K562 (cell line): ENCODE data around the gene MRPS6. TPM values are rescaled to one million over a fixed set of nuclear protein-coding genes. Genes with fewer than 3 reads are reported as not detected.

Experiments used
- ATAC-seq: fragments of 200-7000 bp; cut with Tn5 transposase; 3 replicates; pipeline ENCODE4 v1.9.1; 2020; ENCODE audit warnings: moderate library complexity
- BruUV-seq: library from RNA; stranded (reverse); fragments of 400-500 nt; replicated peaks from 2 replicates; lab custom pipeline; 2021; lab: Mats Ljungman, UMichigan
- CTCF ChIA-PET: fragments of 300-600 bp; formaldehyde crosslinking; extraction: SDS; loops from one replicate; lab custom pipeline; 2021; ENCODE audit warnings: low intra/inter-chr PET ratio; lab: Yijun Ruan, JAX
- POLR2A ChIA-PET: fragments of 300-600, 350-650 bp; sonication (Branson Sonifier 250); formaldehyde crosslinking; extraction: SDS; loops from one replicate; lab custom pipeline; 2021; ENCODE audit warnings: antibody characterized with exemption, inconsistent platforms; lab: Yijun Ruan, JAX
- DNase-seq, 4 experiments: peaks; one replicate each; pipeline versions ENCODE4 v3.0.0 to v3.0.0-alpha.2; 2011 to 2018; ENCODE audit warnings: low spot score in 3 of 4, mixed read lengths in 3 of 4; ENCODE audit errors: extremely low read depth in 1 of 4
- FAIRE-seq: peaks from 2 replicates; lab custom pipeline; 2011; peaks lifted over from hg19 to GRCh38; lab: Jason Lieb, UNC
- H2AFZ ChIP-seq: 2 replicates; pipeline ENCODE4 v1.6.0; 2011; ENCODE audit warnings: low read depth, low read length, control low read depth, inconsistent platforms
- H3K27ac ChIP-seq: fragments of 200-600 bp; 3 replicates; pipeline ENCODE4 v1.8.0; 2011; ENCODE audit warnings: low read depth, mild to moderate bottlenecking, control low read depth, inconsistent platforms, low read length, moderate library complexity, mixed read lengths; ENCODE audit errors: extremely low read depth
- H3K27me3 ChIP-seq, 2 experiments: fragments of 300-600 bp in 1 of 2; 2 replicates in 1 of 2; 3 replicates in 1 of 2; pipeline versions ENCODE4 v1.6.0 to v1.8.0; 2011; ENCODE audit warnings: inconsistent platforms in 2 of 2, low read length in 2 of 2, mild to moderate bottlenecking in 1 of 2, mixed read lengths in 1 of 2, moderate library complexity in 1 of 2; ENCODE audit not compliant: control insufficient read depth in 2 of 2, insufficient read depth in 2 of 2
- H3K36me3 ChIP-seq: fragments of 300-600 bp; 3 replicates; pipeline ENCODE4 v1.8.0; 2011; ENCODE audit warnings: mild to moderate bottlenecking, low read length, inconsistent platforms; ENCODE audit not compliant: control insufficient read depth, insufficient read depth
- H3K4me1 ChIP-seq, 2 experiments: fragments of 200-600 bp in 1 of 2; replicated peaks in 1 of 2; 2 replicates in 1 of 2; 3 replicates in 1 of 2; pipeline versions ENCODE4 v1.5.1 to v1.8.0; 2011; ENCODE audit warnings: inconsistent platforms in 2 of 2, low read length in 2 of 2, mild to moderate bottlenecking in 1 of 2, mixed read lengths in 1 of 2, moderate library complexity in 1 of 2; ENCODE audit not compliant: control insufficient read depth in 2 of 2, insufficient read depth in 2 of 2
- H3K4me2 ChIP-seq: 2 replicates; pipeline ENCODE4 v1.6.1; 2011; ENCODE audit warnings: low read length, control low read depth, inconsistent platforms, mixed read lengths; ENCODE audit not compliant: insufficient read depth
- H3K4me3 ChIP-seq: fragments of 200-600 bp; sonication (generic), shearing (Covaris generic); 2 replicates; pipeline ENCODE4 v1.5.1; 2016; ENCODE audit warnings: control low read depth, inconsistent platforms
- H3K79me2 ChIP-seq: fragments of 200-600 bp; 3 replicates; pipeline ENCODE4 v1.8.0; 2011; ENCODE audit warnings: low read length, inconsistent platforms; ENCODE audit not compliant: control insufficient read depth, insufficient read depth
- H3K9ac ChIP-seq, 2 experiments: 2 replicates each; pipeline versions ENCODE4 v1.6.0 to v1.6.1; 2011; ENCODE audit warnings: low read depth in 2 of 2, low read length in 2 of 2, control low read depth in 1 of 2, inconsistent platforms in 1 of 2, mild to moderate bottlenecking in 1 of 2, mixed read lengths in 1 of 2; ENCODE audit not compliant: insufficient read depth in 1 of 2
- H3K9me1 ChIP-seq: one replicate; pipeline ENCODE4 v1.6.0; 2011; ENCODE audit warnings: inconsistent platforms, mild to moderate bottlenecking, low read length, moderate library complexity; ENCODE audit not compliant: control insufficient read depth, insufficient read depth
- H3K9me3 ChIP-seq: replicated peaks from 2 replicates; pipeline ENCODE4 v1.5.1; 2011; ENCODE audit warnings: low read depth, low read length, inconsistent platforms; ENCODE audit not compliant: control insufficient read depth, insufficient read depth
- H4K20me1 ChIP-seq: replicated peaks from 2 replicates; pipeline ENCODE4 v1.6.1; 2011; ENCODE audit warnings: low read length, inconsistent platforms, mixed read lengths; ENCODE audit not compliant: control insufficient read depth, insufficient read depth
- FOXP1 ChIP-seq: sonication (generic); formaldehyde crosslinking; IDR thresholded peaks from 2 replicates; pipeline ENCODE4 v1.8.0; 2022; ENCODE audit warnings: mild to moderate bottlenecking, missing genetic modification reagents
- KLF10 ChIP-seq: fragments of 250-450 bp; sonication (Bioruptor Pico); IDR thresholded peaks from 2 replicates; pipeline ENCODE4 v1.6.1; 2021; ENCODE audit warnings: matching md5 sums
- WGBS: fragments of 100-300 bp; shearing (Covaris generic); methylation state at CpG from one replicate; pipeline ENCODE4 v1.1.6; 2016; ENCODE audit warnings: low coverage, mixed read lengths; ENCODE audit not compliant: insufficient coverage; ENCODE audit errors: missing lambda C conversion rate; 5-methylcytosine and 5-hydroxymethylcytosine counted together
- in situ Hi-C: fragments of 300-500 bp; cut with MboI; formaldehyde crosslinking; loops from 4 replicates; pipeline ENCODE4 v1.15.0; 2018; ENCODE audit warnings: inconsistent platforms, mixed read lengths
- intact Hi-C: fragments of 100-400 bp; cut with micrococcal nuclease; formaldehyde crosslinking; loops from 2 replicates; pipeline ENCODE4 v1.14.2; 2022
- polyA plus RNA-seq, 8 experiments: library from polyadenylated mRNA; depleted of rRNA in 4 of 8; stranded (reverse) in 5 of 8; unstranded in 3 of 8; fragments of >200 nt; fragmentation: Nextera tagmentation in 2 of 8; fragmentation: Illumina TruSeq in 1 of 8; extraction: Ambion mirVana in 2 of 8; extraction: Trizol in 1 of 8; gene quantifications; 2 replicates each; pipeline versions ENCODE4 v1.2.1 to v1.2.3, GENCODE V29; 2011 to 2014; ENCODE audit warnings: inconsistent platforms in 1 of 8, missing spikeins in 1 of 8
- total RNA-seq, 7 experiments: library from RNA; depleted of rRNA in 6 of 7; stranded (reverse); fragments of >200 nt in 6 of 7; fragmentation: Illumina TruSeq in 2 of 7; extraction: Trizol in 2 of 7; gene quantifications; 2 replicates each; pipeline versions ENCODE4 v1.2.1 to v1.2.3, GENCODE V29; 2011 to 2021; ENCODE audit warnings: low replicate concordance in 1 of 7
- TF ChIP-seq, protein P1 (sequence below): fragments of 450-650 bp; IDR thresholded peaks from 2 replicates; pipeline ENCODE4 v1.6.1; 2017; ENCODE audit warnings: antibody characterized with exemption, mild to moderate bottlenecking

MRPS6 gene
- total and polyA plus RNA-seq, 9 of the 15 experiments (the other 6 are each of a cell fraction or from before 2014, with no cell fraction given) = 26.1 to 72.0 (median 39.3) TPM

- no peak overlapping the region for H3K4me2 ChIP-seq
- H3K9ac ChIP-seq = no peak overlapping the region
- H3K36me3 ChIP-seq = peaks cover 39% of the 10 kb centered on the region
- TF ChIP-seq, protein P1, sequence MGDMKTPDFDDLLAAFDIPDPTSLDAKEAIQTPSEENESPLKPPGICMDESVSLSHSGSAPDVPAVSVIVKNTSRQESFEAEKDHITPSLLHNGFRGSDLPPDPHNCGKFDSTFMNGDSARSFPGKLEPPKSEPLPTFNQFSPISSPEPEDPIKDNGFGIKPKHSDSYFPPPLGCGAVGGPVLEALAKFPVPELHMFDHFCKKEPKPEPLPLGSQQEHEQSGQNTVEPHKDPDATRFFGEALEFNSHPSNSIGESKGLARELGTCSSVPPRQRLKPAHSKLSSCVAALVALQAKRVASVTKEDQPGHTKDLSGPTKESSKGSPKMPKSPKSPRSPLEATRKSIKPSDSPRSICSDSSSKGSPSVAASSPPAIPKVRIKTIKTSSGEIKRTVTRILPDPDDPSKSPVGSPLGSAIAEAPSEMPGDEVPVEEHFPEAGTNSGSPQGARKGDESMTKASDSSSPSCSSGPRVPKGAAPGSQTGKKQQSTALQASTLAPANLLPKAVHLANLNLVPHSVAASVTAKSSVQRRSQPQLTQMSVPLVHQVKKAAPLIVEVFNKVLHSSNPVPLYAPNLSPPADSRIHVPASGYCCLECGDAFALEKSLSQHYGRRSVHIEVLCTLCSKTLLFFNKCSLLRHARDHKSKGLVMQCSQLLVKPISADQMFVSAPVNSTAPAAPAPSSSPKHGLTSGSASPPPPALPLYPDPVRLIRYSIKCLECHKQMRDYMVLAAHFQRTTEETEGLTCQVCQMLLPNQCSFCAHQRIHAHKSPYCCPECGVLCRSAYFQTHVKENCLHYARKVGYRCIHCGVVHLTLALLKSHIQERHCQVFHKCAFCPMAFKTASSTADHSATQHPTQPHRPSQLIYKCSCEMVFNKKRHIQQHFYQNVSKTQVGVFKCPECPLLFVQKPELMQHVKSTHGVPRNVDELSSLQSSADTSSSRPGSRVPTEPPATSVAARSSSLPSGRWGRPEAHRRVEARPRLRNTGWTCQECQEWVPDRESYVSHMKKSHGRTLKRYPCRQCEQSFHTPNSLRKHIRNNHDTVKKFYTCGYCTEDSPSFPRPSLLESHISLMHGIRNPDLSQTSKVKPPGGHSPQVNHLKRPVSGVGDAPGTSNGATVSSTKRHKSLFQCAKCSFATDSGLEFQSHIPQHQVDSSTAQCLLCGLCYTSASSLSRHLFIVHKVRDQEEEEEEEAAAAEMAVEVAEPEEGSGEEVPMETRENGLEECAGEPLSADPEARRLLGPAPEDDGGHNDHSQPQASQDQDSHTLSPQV = no peak
- TF ChIP-seq KLF10 (CRISPR knock-in tag) (no peak), FOXP1 (CRISPR knock-in tag) (no peak)
- in situ Hi-C loops = loop anchor here (10.0 kb wide), 1 partner anchor 176 kb away; no protein-coding TSS in a partner anchor
- H3K27ac ChIP-seq = no peak overlapping the region
- DNase-seq (no peak), FAIRE-seq (no peak), ATAC-seq (no peak)
- CTCF ChIA-PET = interaction anchor here (0.6 kb wide), 1 partner anchor 870 kb away, joined by 3 read pairs; no protein-coding TSS in a partner anchor
- intact Hi-C loops = no loop called here
- no peaks in the 10 kb centered on the region for H3K9me1 ChIP-seq
- no peaks in the 10 kb centered on the region for H3K9me3 ChIP-seq
- H4K20me1 ChIP-seq = no peaks in the 10 kb centered on the region
- no peaks in the 10 kb centered on the region for H3K27me3 ChIP-seq
- no peak overlapping the region for H2AFZ ChIP-seq
- POLR2A ChIA-PET = interaction anchor here (0.8 to 3.2 kb wide), 6 partner anchors 9 to 24 kb away, joined by 4 to 14 read pairs (median 6); no protein-coding TSS in a partner anchor
- BruUV-seq = no TSS peak
- H3K4me1 ChIP-seq = peaks cover 0 to 2% of the 10 kb centered on the region in 2 experiments; a peak in 2 of 5 replicates
- H3K4me3 ChIP-seq = no peak overlapping the region
- H3K79me2 ChIP-seq = peaks cover 87% of the 10 kb centered on the region
- 70% methylated on average over 4 of the region's 4 CpGs for WGBS
Measured at GRCh38 chr21:34100790-34101189, 27.4 kb downstream of the MRPS6 start.
